Neural cell (in vitro differentiated cells): ENCODE results near the gene ADAM11. TPM values are rescaled to one million over a fixed set of nuclear protein-coding genes. Genes with fewer than 3 reads are reported as not detected.

Experiments
- H2AFZ ChIP-seq: fragments of 200-600, 300-800 bp; sonication (generic), shearing (Covaris generic); 2 replicates; pipeline ENCODE4 v1.6.0; 2014; ENCODE audit warnings: low read depth, mild to moderate bottlenecking, antibody characterized with exemption, low read length, moderate library complexity
- H3F3A ChIP-seq: fragments of 200-600 bp; shearing (Covaris generic); 2 replicates; pipeline ENCODE4 v1.6.1; 2016; ENCODE audit warnings: mild to moderate bottlenecking, moderate library complexity, mixed read lengths, antibody characterized with exemption, low read length; ENCODE audit not compliant: insufficient read depth, poor library complexity, severe bottlenecking
- H3K27ac ChIP-seq: fragments of 200-600, 300-800 bp; sonication (generic), shearing (Covaris generic); 2 replicates; pipeline ENCODE4 v1.5.1; 2014; ENCODE audit warnings: mild to moderate bottlenecking, low read length, moderate library complexity
- H3K27me3 ChIP-seq: fragments of 300-800, 200-600 bp; sonication (generic), shearing (Covaris generic); 2 replicates; pipeline ENCODE4 v1.6.0; 2014; ENCODE audit warnings: mild to moderate bottlenecking, low read depth, low read length, moderate library complexity; ENCODE audit not compliant: insufficient read depth
- H3K36me3 ChIP-seq: fragments of 300-800, 200-600 bp; sonication (generic), shearing (Covaris generic); 2 replicates; pipeline ENCODE4 v1.5.1; 2014; ENCODE audit warnings: mild to moderate bottlenecking, antibody characterized with exemption, low read length, moderate library complexity; ENCODE audit not compliant: insufficient read depth
- H3K4me2 ChIP-seq: fragments of 300-800, 200-600 bp; sonication (generic), shearing (Covaris generic); 2 replicates; pipeline ENCODE4 v1.6.0; 2014; ENCODE audit warnings: mild to moderate bottlenecking, low read length
- H3K4me3 ChIP-seq: fragments of 300-800, 200-600 bp; sonication (generic), shearing (Covaris generic); 2 replicates; pipeline ENCODE4 v1.5.1; 2014; ENCODE audit warnings: mild to moderate bottlenecking, low read length, moderate library complexity
- H3K79me2 ChIP-seq: fragments of 200-600 bp; shearing (Covaris generic); replicated peaks from 2 replicates; pipeline ENCODE4 v1.6.0; 2014; ENCODE audit warnings: mild to moderate bottlenecking, low read length, moderate library complexity; ENCODE audit not compliant: insufficient read depth
- H3K9ac ChIP-seq: fragments of 300-800, 200-600 bp; sonication (generic), shearing (Covaris generic); 2 replicates; pipeline ENCODE4 v1.6.1; 2016; ENCODE audit warnings: mild to moderate bottlenecking, low read length, mixed read lengths
- H3K9me2 ChIP-seq: fragments of 200-600 bp; shearing (Covaris generic); 2 replicates; pipeline ENCODE4 v1.6.1; 2016; ENCODE audit warnings: mild to moderate bottlenecking, low read length, mixed read lengths; ENCODE audit not compliant: insufficient read depth
- H3K9me3 ChIP-seq: fragments of 200-600, 300-800 bp; sonication (generic), shearing (Covaris generic); 2 replicates; pipeline ENCODE4 v1.6.1; 2016; ENCODE audit warnings: mild to moderate bottlenecking, mixed run types, low read length, moderate library complexity, mixed read lengths
- H4K20me1 ChIP-seq: fragments of 200-600 bp; shearing (Covaris generic); 2 replicates; pipeline ENCODE4 v1.6.1; 2016; ENCODE audit warnings: mild to moderate bottlenecking, mixed run types; ENCODE audit not compliant: insufficient read depth
- CTCF ChIP-seq: fragments of 450-650 bp; IDR thresholded peaks from 2 replicates; pipeline ENCODE4 v1.5.1; 2014; ENCODE audit warnings: antibody characterized with exemption, mild to moderate bottlenecking, moderate library complexity; ENCODE audit not compliant: poor library complexity, severe bottlenecking
- EP300 ChIP-seq: fragments of 450-650 bp; conservative IDR thresholded peaks from 2 replicates; pipeline ENCODE4 v1.6.1; 2014; ENCODE audit warnings: antibody characterized with exemption, mild to moderate bottlenecking, moderate library complexity; ENCODE audit not compliant: poor library complexity, severe bottlenecking
- EZH2 ChIP-seq: fragments of 200-600, 300-800 bp; shearing (Covaris generic), sonication (generic); IDR thresholded peaks from 2 replicates; pipeline ENCODE4 v1.6.1; 2014; ENCODE audit warnings: antibody characterized with exemption, low read length, borderline replicate concordance, mild to moderate bottlenecking; ENCODE audit not compliant: insufficient read depth, poor library complexity, severe bottlenecking
- MXI1 ChIP-seq: fragments of 450-650 bp; conservative IDR thresholded peaks from 2 replicates; pipeline ENCODE4 v1.6.1; 2014; ENCODE audit warnings: antibody characterized with exemption, mild to moderate bottlenecking; ENCODE audit not compliant: poor library complexity, severe bottlenecking
- POLR2AphosphoS5 ChIP-seq: IDR thresholded peaks from 2 replicates; pipeline ENCODE4 v1.6.1; 2012
- RAD21 ChIP-seq: fragments of 450-650 bp; conservative IDR thresholded peaks from 2 replicates; pipeline ENCODE4 v1.6.1; 2014; ENCODE audit warnings: antibody characterized with exemption, mild to moderate bottlenecking, moderate library complexity
- REST ChIP-seq: IDR thresholded peaks from 2 replicates; pipeline ENCODE4 v1.6.1; 2012; ENCODE audit warnings: borderline replicate concordance
- SMC3 ChIP-seq: fragments of 450-650 bp; conservative IDR thresholded peaks from 2 replicates; pipeline ENCODE4 v1.6.1; 2014; ENCODE audit warnings: antibody characterized with exemption, mild to moderate bottlenecking, moderate library complexity; ENCODE audit not compliant: poor library complexity
- TAF1 ChIP-seq: IDR thresholded peaks from 2 replicates; pipeline ENCODE4 v1.6.1; 2012; ENCODE audit warnings: low read depth
- polyA plus RNA-seq: library from polyadenylated mRNA; depleted of rRNA; stranded (reverse); fragments of >200 nt; gene quantifications from 2 replicates; pipeline ENCODE4 v1.2.3, GENCODE V29; 2014

The ADAM11 gene
- polyA plus RNA-seq, 1 donor from 2014 or later: 25.8 TPM

- no peaks in the 10 kb centered on the region for H3K79me2 ChIP-seq
- no peak overlapping the region for H2AFZ ChIP-seq
- H3K9me3 ChIP-seq: no peaks in the 10 kb centered on the region
- TF ChIP-seq RAD21 (no peak), SMC3 (no peak), TAF1 (no peak), POLR2AphosphoS5 (no peak), EZH2 (no peak), CTCF (no peak), MXI1 (no peak), EP300 (no peak), REST (no peak)
- no peak overlapping the region for H3K4me3 ChIP-seq
- H3K27ac ChIP-seq: no peak overlapping the region
- H3K36me3 ChIP-seq: no peaks in the 10 kb centered on the region
- no peaks in the 10 kb centered on the region for H3K27me3 ChIP-seq
- no peak overlapping the region for H3K4me2 ChIP-seq
- no peak overlapping the region for H3K9ac ChIP-seq
- H4K20me1 ChIP-seq: no peaks in the 10 kb centered on the region
- H3F3A ChIP-seq: no peaks in the 10 kb centered on the region
- H3K9me2 ChIP-seq: no peaks in the 10 kb centered on the region
These were observed 7.5 kb upstream of the ADAM11 start for GRCh38 chr17:44751331-44751730.

- TF ChIP-seq REST (no peak), POLR2AphosphoS5 (no peak), TAF1 (no peak), SMC3 (no peak), RAD21 (no peak), EZH2 (no peak), MXI1 (no peak), CTCF (no peak), EP300 (no peak)
- no peaks in the 10 kb centered on the region for H3F3A ChIP-seq
- H3K9me2 ChIP-seq: no peaks in the 10 kb centered on the region
- H3K36me3 ChIP-seq: no peaks in the 10 kb centered on the region
- no peak overlapping the region for H3K4me2 ChIP-seq
- H3K79me2 ChIP-seq: no peaks in the 10 kb centered on the region
- no peak overlapping the region for H3K9ac ChIP-seq
- no peaks in the 10 kb centered on the region for H4K20me1 ChIP-seq
- no peak overlapping the region for H2AFZ ChIP-seq
- H3K4me3 ChIP-seq: no peak overlapping the region
- no peak overlapping the region for H3K27ac ChIP-seq
- H3K9me3 ChIP-seq: no peaks in the 10 kb centered on the region
- H3K27me3 ChIP-seq: no peaks in the 10 kb centered on the region
These were observed 7.0 kb upstream of the ADAM11 start for GRCh38 chr17:44751806-44752205.
